ENCODE data around the gene IGFBP3.

Gene IGFBP3

DNA sequence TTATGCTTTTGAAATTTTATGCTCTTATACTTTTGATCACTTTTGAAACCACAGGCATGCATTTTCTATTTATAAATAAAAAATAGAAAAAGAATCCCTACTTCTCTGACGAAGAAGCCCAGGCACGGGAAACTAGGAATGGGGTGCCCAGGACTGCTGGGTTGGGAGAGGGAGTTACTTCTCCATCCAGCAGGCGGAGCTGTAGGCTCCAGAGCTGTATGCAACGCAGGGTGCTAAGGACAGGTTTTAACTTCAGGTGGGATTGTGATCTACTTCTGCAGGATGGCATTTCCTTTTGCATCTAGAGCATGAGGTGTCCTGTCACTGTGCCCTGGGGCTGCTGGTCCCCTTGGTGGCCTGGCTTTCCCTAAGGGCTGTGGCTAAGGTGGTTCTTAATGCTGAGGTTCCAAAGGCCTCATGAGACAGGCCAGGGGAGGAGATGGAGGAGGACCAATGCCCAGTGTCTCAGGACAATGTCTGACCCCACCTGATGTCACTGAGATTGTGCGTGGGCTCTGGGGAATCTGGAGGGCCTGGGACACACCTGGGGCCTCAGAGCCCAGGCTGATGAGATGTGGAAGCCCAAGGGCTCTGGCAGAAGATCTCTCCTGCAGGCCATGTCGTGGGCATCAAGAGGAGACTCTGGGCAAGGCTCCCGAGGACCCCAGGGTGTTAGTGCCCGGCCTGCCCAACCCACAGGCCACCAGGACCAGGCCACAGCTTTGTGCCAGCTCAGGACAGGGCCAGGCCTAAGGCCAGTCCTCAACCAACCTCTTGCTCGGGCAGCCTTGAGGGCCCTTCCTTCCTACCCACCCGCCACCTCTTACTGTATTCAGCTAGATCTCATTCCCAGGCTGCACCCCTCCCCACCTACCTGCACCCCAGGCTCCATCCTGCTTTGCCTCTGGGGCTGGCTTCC is 48.7 kb downstream of the IGFBP3 start:
- FAIRE-seq, result no peak

DNA sequence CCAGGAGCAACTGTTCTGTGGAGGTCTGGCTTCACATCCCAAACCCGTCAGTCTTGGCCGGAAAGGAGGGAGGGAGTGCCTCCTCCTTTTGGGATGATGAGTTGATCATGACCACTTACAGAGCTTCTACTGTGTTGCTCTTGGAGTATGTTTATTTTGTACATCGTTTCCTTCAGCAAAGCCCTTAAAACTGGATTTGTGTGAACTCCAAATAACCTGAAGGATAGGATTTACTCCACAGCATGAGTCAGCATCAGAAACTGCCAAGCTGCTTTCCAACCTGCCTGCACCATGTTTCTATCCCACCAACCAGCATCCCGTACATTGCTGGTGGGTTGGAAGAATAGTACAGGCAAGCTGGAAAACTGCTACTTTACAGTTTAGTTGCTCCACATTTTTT is 51.6 kb downstream of the IGFBP3 start:
- FAIRE-seq, result no peak

DNA sequence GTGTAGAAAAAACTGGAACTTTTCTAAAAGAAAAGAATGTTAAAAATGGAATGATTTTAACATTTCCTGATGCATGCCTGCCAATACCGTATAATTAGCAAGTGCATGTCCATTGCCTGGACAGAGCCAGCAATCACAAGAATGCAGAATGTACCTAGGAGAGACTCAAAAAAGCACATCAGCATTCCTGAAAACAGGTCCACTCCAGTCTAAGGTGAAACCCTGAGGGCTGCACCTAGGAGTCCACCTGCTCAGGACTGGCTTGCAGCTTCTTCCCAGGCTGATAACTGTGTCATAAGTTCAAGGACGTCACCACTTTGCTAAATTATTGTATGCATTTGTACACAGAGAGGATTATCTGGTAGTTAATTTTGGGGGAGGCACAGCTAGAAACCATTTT is 53.6 kb downstream of the IGFBP3 start:
- FAIRE-seq, result no peak

GRCh38 chr7:45865594-45866410 is 55.3 kb downstream of the IGFBP3 start:
- FAIRE-seq, result no peak

DNA sequence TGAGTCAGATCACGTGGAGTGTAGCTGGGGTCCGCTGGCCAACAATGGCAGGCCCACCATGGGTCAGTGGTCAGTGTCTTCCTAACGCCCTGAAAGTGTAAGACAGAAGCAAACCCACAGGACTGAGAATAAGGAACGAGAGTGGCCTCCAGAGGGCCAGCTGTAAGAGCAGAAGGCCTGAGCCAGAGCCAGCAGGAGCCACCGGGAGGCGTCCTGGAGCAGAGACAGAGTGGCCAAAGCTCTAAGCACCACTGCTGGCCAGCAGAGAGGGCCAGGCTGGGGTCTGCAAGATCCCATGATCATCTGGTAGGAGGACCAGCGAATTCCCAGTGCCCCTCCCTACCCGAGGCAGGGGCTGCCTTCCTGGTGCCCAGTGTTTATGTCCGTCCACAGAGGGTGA is 57.4 kb downstream of the IGFBP3 start:
- FAIRE-seq, result no peak
